Measurements from ENCODE around the gene OVOL2.

DNA sequence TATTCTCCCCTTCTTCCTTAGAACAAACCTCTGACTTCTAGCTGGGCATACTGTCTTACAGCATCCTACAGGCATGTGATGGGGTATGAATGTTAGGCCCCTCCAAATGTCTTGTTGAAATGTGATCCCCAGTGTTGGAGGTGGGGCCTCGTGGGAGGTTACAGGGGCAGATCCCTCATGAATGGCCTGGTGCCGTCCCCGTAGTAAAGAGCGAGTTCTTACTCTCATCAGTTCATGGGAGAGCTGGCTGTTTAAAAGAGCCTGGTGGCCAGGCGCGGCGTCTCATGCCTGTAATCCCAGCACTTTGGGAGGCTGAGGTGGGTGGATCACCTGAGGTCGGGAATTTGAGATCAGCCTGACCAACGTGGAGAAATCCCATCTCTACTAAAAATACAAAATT is 15.5 kb downstream of the OVOL2 start:
- TF ChIP-seq, protein P1, sequence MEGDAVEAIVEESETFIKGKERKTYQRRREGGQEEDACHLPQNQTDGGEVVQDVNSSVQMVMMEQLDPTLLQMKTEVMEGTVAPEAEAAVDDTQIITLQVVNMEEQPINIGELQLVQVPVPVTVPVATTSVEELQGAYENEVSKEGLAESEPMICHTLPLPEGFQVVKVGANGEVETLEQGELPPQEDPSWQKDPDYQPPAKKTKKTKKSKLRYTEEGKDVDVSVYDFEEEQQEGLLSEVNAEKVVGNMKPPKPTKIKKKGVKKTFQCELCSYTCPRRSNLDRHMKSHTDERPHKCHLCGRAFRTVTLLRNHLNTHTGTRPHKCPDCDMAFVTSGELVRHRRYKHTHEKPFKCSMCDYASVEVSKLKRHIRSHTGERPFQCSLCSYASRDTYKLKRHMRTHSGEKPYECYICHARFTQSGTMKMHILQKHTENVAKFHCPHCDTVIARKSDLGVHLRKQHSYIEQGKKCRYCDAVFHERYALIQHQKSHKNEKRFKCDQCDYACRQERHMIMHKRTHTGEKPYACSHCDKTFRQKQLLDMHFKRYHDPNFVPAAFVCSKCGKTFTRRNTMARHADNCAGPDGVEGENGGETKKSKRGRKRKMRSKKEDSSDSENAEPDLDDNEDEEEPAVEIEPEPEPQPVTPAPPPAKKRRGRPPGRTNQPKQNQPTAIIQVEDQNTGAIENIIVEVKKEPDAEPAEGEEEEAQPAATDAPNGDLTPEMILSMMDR (IDR thresholded peaks at IDR 0.05), result no peak
- TF ChIP-seq POLR2A (IDR thresholded peaks at IDR 0.05), result no peak

Measured in esophagus squamous epithelium (tissue), 4 donors.